Urinary bladder (tissue), 4 donors: ENCODE data around the gene FLVCR2. TPM values are rescaled to one million over a fixed set of nuclear protein-coding genes. Genes with fewer than 3 reads are reported as not detected.

Experiments used
- DNase-seq: peaks from one replicate; pipeline ENCODE4 v3.0.0-alpha.2; 2015; ENCODE audit errors: extremely low spot score
- H3K27ac ChIP-seq: one replicate; pipeline ENCODE4 v1.5.1; 2013; ENCODE audit warnings: low read depth, mild to moderate bottlenecking, moderate library complexity
- H3K36me3 ChIP-seq: one replicate; pipeline ENCODE4 v1.6.1; 2013; ENCODE audit warnings: mild to moderate bottlenecking, moderate library complexity; ENCODE audit not compliant: insufficient read depth
- H3K4me1 ChIP-seq: one replicate; pipeline ENCODE4 v1.6.1; 2013; ENCODE audit warnings: mild to moderate bottlenecking, moderate library complexity; ENCODE audit not compliant: insufficient read depth
- H3K4me3 ChIP-seq: one replicate; pipeline ENCODE4 v1.5.1; 2013; ENCODE audit warnings: low read depth, low read length
- WGBS: extraction: QIAGEN DNeasy Blood & Tissue Kit; methylation state at CpG from one replicate; pipeline ENCODE4 v1.1.7; 2013; 5-methylcytosine and 5-hydroxymethylcytosine counted together
- polyA plus RNA-seq: library from polyadenylated mRNA; stranded (reverse); fragments of 200-250 nt; gene quantifications from one replicate; pipeline ENCODE4 v1.2.3, GENCODE V29; 2013
- total RNA-seq: library from RNA; depleted of rRNA; stranded (reverse); fragments of >200 nt; gene quantifications from one replicate; pipeline ENCODE4 v1.2.3, GENCODE V29; 2014
- donor health status: healthy with polysubstance abuse.
- donor health status: healthy.

The FLVCR2 gene
- total and polyA plus RNA-seq, 2 donors, result 3.6 to 4.9 TPM

DNA sequence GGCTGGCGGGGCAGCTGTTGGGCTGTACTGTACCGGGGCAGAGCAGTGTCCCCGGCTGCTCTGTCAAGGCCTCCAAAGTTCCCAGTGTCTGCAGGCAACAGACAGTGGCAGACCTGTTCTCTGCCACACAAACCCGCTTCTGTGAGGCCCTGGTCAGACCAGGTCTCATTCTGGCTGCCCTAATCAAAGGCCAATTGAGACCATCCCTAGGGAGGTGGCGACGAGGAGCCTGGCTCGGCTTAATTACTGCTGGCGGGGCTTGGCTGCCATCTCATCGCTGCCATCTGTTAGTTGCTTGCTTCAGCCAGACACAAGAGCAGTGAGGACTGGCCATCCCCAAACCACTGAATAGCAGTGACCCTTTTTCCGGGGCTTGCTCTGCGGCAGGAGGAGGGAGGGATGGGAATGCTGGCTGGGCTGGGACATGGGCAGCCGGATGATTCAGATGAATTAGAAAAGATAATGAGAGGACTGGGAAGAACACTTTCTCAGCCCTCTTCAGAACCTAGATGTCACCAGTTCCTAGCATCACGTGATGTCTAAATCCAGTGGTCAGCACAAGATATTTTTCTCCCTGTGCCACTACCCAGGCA lies 57.8 kb downstream of the FLVCR2 start:
- no peaks in the 10 kb centered on the region for H3K4me1 ChIP-seq
- no peaks in the 10 kb centered on the region for H3K36me3 ChIP-seq
- 61% methylated on average over 13 of the region's 13 CpGs for WGBS
- no peak for DNase-seq
- no peak overlapping the region for H3K27ac ChIP-seq
- no peak overlapping the region for H3K4me3 ChIP-seq

DNA sequence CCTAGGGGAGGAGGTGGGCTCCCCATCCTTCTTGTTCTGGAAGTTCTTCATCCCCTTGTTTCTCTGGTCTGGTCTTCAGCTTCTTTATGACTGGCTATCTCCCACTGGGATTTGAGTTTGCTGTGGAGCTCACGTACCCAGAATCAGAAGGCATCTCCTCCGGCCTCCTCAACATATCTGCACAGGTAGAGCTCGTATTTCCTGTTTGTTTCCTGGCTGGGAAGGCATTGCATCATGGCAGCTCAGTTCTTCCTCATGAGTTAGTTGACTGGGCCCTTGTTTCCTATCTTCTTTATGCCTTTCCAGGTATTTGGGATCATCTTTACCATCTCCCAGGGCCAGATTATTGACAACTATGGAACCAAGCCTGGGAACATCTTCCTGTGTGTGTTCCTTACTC lies 62.5 kb downstream of the FLVCR2 start:
- WGBS, result 76% methylated on average over 3 of the region's 3 CpGs
- no peak overlapping the region for H3K27ac ChIP-seq
- no peaks in the 10 kb centered on the region for H3K4me1 ChIP-seq
- no peak for DNase-seq
- no peaks in the 10 kb centered on the region for H3K36me3 ChIP-seq
- H3K4me3 ChIP-seq, result no peak overlapping the region

DNA sequence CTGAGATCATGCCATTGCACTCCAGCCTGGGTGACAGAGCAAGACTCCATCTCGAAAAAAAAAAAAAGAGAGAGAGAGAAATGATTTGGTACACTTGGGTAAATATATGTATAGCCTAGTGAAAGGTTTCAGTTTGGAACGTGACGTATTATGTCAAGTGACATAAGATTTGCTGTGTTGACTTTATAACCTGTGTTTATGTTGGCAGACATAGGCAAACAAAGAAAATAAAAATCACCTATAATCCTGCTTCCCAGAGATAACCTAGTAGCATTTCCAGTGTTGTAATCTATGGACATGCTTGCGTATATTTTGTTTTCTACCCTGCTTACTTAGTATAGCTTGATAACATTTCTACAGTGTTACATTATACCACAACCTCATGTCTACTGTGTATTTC lies 65.6 kb downstream of the FLVCR2 start:
- WGBS, result 62% methylated on average over 4 of the region's 4 CpGs
- DNase-seq, result no peak

DNA sequence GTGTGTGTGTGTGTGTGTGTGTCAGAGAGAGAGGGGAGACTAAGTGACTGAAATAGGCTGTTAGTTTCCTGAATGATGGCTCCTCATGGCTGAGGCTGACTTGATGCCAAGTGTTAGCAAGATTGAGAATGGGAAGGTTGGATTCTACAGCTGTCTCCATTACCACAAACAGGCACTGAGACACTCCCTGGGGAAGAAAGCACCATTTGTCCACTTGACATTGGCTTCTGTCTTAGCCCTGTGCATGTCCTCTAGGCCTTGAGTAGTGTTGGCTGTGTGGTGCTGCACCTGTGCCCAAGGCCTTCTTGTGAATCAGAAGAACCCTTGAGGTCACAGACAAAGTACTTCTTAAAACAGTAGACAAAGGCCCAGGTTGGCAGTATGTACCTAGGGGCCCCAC lies 66.6 kb downstream of the FLVCR2 start:
- H3K36me3 ChIP-seq, result peaks cover 1% of the 10 kb centered on the region
- no peak overlapping the region for H3K4me3 ChIP-seq
- H3K27ac ChIP-seq, result no peak overlapping the region
- DNase-seq, result no peak
- no peaks in the 10 kb centered on the region for H3K4me1 ChIP-seq

More for the DNA sequence above, 65.6 kb downstream of the FLVCR2 start:
- Histone ChIP-seq H3K4me1 (no peaks in the 10 kb centered on the region), H3K27ac (no peak overlapping the region), H3K4me3 (no peak overlapping the region), H3K36me3 (peaks cover 1% of the 10 kb centered on the region)

- DNase-seq, result no peak
- peaks cover 6% of the 10 kb centered on the region for H3K36me3 ChIP-seq
- H3K4me1 ChIP-seq, result no peaks in the 10 kb centered on the region
- H3K4me3 ChIP-seq, result no peak overlapping the region
- WGBS, result 88% methylated on average over 6 of the region's 6 CpGs
- H3K27ac ChIP-seq, result no peak overlapping the region
Measured at GRCh38 chr14:75646762-75647161, 68.3 kb downstream of the FLVCR2 start.

DNA sequence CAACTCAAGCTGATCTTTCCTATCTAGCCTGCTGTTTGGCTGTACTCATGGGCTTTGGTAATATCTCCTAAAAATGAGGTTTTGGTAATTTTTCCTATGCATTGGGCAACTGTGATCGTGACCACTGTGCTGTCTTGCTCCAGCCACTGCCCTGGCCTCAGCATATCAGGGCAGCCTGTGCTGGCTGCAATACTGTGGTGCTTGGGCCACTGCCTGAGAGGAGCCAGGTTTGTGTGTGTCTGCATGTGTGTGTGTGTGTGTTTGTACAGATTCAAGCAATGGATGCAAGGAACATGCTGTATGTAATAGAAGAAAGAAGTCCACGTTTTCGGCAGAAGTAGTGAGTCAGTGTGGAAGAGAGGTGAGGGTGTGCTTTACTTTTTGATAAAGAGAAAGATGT lies 69.2 kb downstream of the FLVCR2 start:
- no peak for DNase-seq
- Histone ChIP-seq H3K36me3 (peaks cover 6% of the 10 kb centered on the region), H3K4me3 (no peak overlapping the region), H3K27ac (no peak overlapping the region), H3K4me1 (no peaks in the 10 kb centered on the region)
- WGBS, result 82% methylated on average over 3 of the region's 3 CpGs

DNA sequence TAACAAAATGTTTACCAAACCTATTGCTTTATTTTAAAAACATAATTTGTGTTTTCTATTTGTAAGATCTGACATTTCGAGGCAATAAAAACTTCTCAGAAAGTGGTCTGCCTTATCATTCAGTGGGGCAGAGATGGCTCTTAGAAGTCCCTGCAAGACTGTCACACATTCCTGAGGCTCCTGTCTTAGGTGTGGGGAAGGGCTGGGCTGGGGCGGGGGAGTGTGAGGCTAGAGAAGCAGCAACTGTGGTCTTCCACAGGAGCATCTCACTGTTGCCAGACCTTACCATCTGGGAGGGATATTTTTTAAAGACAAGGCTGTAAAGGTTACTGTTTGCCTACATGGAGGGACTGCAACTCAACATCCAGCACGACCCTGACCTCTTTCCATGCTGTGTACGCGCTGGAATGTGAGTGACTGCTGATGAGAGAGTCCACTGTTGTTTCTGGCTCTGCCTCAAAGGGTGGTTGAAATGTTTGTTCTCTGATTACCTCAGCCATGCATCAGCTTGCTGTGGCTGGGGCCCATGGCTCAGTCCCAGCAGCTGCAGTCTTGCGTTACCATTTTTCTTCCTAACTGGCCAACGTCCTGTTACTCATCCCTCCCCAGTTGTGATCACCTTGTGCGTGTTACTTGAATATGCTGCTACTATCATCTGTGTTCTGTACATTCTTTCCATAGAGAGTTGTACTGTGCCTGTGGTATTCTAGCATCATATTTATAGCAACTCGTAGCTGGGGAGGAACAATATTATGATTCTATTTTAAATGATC lies 69.8 kb downstream of the FLVCR2 start:
- H3K36me3 ChIP-seq, result peaks cover 6% of the 10 kb centered on the region
- peak; percentile 25 for DNase-seq
- H3K4me3 ChIP-seq, result no peak overlapping the region
- H3K27ac ChIP-seq, result no peak overlapping the region
- no peaks in the 10 kb centered on the region for H3K4me1 ChIP-seq
- WGBS, result 56% methylated on average over 9 of the region's 9 CpGs

DNA sequence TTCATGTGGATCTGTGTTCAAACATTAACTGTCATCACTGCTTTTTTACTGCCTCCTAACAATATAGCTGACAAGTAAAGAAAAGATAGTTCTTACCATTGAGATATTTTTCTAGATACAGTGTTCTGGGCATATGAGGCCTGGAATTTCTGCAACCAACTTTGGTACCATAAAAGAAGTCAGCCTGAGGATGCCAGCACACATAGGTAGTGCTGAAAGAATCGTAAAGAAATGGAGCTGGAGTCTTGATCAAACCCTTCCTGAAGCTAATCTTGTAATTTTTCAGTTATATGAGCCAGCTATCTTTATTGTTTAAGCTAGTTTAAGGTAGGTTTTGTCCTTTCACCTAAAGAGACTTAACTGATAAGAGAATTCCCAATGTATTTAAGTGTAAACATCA lies 70.9 kb downstream of the FLVCR2 start:
- 97% methylated on average over 1 of the region's 1 CpG for WGBS
- DNase-seq, result no peak
- H3K27ac ChIP-seq, result no peak overlapping the region
- peaks cover 6% of the 10 kb centered on the region for H3K36me3 ChIP-seq
- no peak overlapping the region for H3K4me3 ChIP-seq
- H3K4me1 ChIP-seq, result no peaks in the 10 kb centered on the region

GRCh38 chr14:75649773-75650172 lies 71.4 kb downstream of the FLVCR2 start:
- peaks cover 6% of the 10 kb centered on the region for H3K36me3 ChIP-seq
- 93% methylated on average over 1 of the region's 1 CpG for WGBS
- no peak overlapping the region for H3K27ac ChIP-seq
- no peak overlapping the region for H3K4me3 ChIP-seq
- no peak for DNase-seq
- H3K4me1 ChIP-seq, result no peaks in the 10 kb centered on the region

DNA sequence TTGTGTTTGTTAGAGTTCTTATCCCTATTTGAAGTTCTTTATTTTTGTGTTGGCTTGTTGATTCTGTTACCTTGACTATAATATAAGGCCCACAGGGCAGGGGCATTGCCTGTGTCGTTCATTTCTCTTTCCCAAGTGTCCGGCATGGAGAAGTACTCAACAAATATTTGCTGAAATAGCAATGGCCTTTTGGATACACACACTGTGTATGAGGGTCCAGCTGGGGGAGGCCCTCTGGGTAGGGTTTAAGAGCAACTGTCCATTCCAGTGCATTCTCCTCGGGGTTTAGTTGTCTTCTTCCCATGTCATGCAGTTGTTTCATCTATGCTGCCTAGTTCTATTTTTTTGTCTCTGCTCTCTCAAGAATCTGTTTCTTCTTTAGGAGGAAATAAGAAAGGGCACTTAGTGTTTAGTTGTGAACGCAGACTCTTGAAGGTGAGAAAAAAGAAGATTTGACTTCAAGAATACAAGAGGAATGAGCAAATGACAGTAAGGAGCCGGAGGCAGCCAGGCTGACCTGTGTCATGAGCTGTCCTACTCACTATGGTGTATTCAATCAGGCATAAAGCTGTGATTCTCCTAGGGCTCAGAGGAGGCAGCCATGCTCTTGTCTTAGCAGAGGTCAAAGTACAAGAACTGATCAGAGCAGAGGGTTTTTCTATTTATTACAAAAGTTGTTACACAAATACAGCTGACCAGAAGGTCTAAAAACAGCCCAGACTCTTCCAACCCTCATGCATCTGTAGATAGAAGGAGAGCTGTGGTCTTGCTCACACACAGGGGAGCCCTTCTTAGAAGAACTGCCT lies 72.0 kb downstream of the FLVCR2 start:
- no peak overlapping the region for H3K4me3 ChIP-seq
- DNase-seq, result no peak
- H3K4me1 ChIP-seq, result no peaks in the 10 kb centered on the region
- H3K36me3 ChIP-seq, result peaks cover 6% of the 10 kb centered on the region
- H3K27ac ChIP-seq, result no peak overlapping the region
- WGBS, result 91% methylated on average over 5 of the region's 5 CpGs

DNA sequence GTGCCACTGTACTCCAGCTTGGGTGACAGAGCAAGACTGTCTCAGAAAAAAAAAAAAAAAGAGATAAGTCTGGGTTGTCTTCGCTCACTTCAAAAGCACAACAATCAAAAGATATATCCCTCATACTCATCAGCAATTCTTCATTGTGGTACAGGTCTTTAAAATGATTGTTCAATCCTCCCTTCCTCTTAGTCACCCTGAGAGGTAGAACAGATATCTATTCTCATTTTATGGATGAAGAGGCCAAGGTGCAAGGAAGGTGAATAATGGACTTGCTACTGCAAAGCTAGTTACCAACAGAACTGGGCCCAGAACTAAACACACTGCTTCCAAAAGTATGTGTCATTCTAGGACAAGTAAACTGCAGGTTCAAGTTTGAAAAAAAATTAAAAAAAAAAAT lies 75.1 kb downstream of the FLVCR2 start:
- no peak overlapping the region for H3K4me3 ChIP-seq
- peaks cover 4% of the 10 kb centered on the region for H3K36me3 ChIP-seq
- DNase-seq, result no peak
- WGBS, result 93% methylated on average over 1 of the region's 1 CpG
- no peaks in the 10 kb centered on the region for H3K4me1 ChIP-seq
- H3K27ac ChIP-seq, result no peak overlapping the region

DNA sequence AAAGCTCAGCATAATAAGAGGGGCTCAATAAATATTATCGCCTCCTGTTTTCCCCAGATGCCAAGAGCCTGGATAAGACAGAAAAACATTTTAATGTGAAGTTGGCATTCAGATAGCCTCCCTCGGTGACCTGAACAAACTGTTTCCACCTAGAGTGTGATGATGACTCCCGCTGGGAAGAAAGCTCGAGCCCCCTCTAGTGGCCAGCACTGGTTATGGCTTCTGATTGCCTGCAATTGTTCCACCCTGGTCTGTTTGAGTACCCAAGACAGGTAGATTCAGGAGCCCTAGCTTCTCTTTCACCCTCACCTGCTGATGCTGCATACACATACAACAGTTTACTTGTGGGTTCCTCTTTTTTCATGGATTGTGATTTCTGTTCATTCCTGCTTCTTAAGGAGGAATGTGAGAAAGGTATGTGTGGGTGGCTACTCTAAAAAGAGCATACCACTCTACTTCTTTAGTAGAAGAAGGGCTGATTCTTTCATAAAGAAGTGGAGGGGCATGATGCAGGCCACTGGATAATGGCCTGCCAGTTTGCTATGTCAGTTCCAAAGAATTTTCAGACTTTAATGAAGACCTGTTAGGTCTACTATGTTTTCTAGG lies 75.8 kb downstream of the FLVCR2 start:
- 9% methylated on average over 4 of the region's 4 CpGs for WGBS

DNA sequence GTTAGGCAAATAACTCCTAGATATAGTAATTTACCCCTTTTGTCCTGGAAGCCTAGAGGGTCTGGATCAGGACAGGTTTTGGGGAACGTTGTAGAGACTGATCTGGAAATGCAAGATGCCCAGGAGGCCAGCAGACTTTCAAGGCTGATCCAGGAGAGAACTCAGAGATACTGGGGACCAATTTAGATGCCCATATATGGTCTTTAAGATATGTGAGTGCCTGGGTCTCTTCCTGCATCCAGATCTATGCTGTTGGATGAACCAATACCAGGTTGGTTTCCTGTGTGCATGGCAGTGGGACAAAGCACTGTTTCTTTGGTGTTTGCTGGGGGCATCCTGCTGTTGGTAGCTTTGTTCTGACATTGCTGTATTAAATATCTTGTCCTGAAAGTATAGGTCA lies 76.8 kb downstream of the FLVCR2 start:
- no peak for DNase-seq

More for the DNA sequence above, 75.8 kb downstream of the FLVCR2 start:
- H3K27ac ChIP-seq, result no peak overlapping the region
- H3K4me3 ChIP-seq, result no peak overlapping the region
- H3K36me3 ChIP-seq, result peaks cover 4% of the 10 kb centered on the region
- peak; percentile 55 for DNase-seq
- H3K4me1 ChIP-seq, result no peaks in the 10 kb centered on the region

More for the DNA sequence above, 76.8 kb downstream of the FLVCR2 start:
- Histone ChIP-seq H3K27ac (no peak overlapping the region), H3K36me3 (peaks cover 4% of the 10 kb centered on the region), H3K4me1 (peaks cover 1% of the 10 kb centered on the region), H3K4me3 (no peak overlapping the region)
- 0% methylated on average over 1 of the region's 1 CpG for WGBS
